GM19395 (cell line): ENCODE measurements around the gene DLG2.

Source experiments
- ATAC-seq: cut with Tn5 transposase; IDR thresholded peaks from one replicate; pipeline ENCODE4 v1.9.1; 2021; ENCODE audit warnings: mild to moderate bottlenecking, moderate library complexity; ENCODE audit not compliant: unreplicated experiment

The DLG2 gene

GRCh38 chr11:83543706-83544439 is 2083.3 kb downstream of the DLG2 start:
- no peak for ATAC-seq

- ATAC-seq = no peak
Measured at GRCh38 chr11:83542861-83543260, 2084.3 kb downstream of the DLG2 start.

GRCh38 chr11:83540728-83541127 is 2086.4 kb downstream of the DLG2 start:
- no peak for ATAC-seq

GRCh38 chr11:83540112-83540675 is 2086.9 kb downstream of the DLG2 start:
- no peak for ATAC-seq

- ATAC-seq = no peak
Measured at GRCh38 chr11:83538286-83538685, 2088.9 kb downstream of the DLG2 start.

GRCh38 chr11:83537131-83537610 is 2090.0 kb downstream of the DLG2 start:
- no peak for ATAC-seq

GRCh38 chr11:83533166-83533565 is 2094.0 kb downstream of the DLG2 start:
- ATAC-seq = no peak

GRCh38 chr11:83528877-83529276 is 2098.3 kb downstream of the DLG2 start:
- no peak for ATAC-seq

GRCh38 chr11:83528225-83528624 is 2098.9 kb downstream of the DLG2 start:
- no peak for ATAC-seq

- ATAC-seq = no peak
Measured at GRCh38 chr11:83523676-83524075, 2103.5 kb downstream of the DLG2 start.

GRCh38 chr11:83522911-83523310 is 2104.2 kb downstream of the DLG2 start:
- ATAC-seq = no peak

GRCh38 chr11:83521647-83522596 is 2105.2 kb downstream of the DLG2 start:
- no peak for ATAC-seq

- ATAC-seq = no peak
Measured at GRCh38 chr11:83520849-83521248, 2106.3 kb downstream of the DLG2 start.

- ATAC-seq = no peak
Measured at GRCh38 chr11:83511646-83512045, 2115.5 kb downstream of the DLG2 start.

- ATAC-seq = no peak
Measured at GRCh38 chr11:83510530-83511460, 2116.3 kb downstream of the DLG2 start.

- no peak for ATAC-seq
Measured at GRCh38 chr11:83508804-83509203, 2118.3 kb downstream of the DLG2 start.

- no peak for ATAC-seq
Measured at GRCh38 chr11:83502041-83502440, 2125.1 kb downstream of the DLG2 start.

GRCh38 chr11:83493917-83494316 is 2133.2 kb downstream of the DLG2 start:
- no peak for ATAC-seq

- ATAC-seq = no peak
Measured at GRCh38 chr11:83493034-83493433, 2134.1 kb downstream of the DLG2 start.

GRCh38 chr11:83483808-83484207 is 2143.3 kb downstream of the DLG2 start:
- ATAC-seq = no peak
